Midbrain (tissue), 1 donor: Measurements from ENCODE around the gene LRFN2.

Experiments used
- DNase-seq: peaks from one replicate; lab custom pipeline; 2025; lab: John Stamatoyannopoulos, UW

The LRFN2 gene

GRCh38 chr6:40399888-40400457 lies 187.2 kb downstream of the LRFN2 start:
- DNase-seq: no peak

- no peak for DNase-seq
Observed at GRCh38 chr6:40398810-40399477, 188.2 kb downstream of the LRFN2 start.

- DNase-seq: no peak
Observed at GRCh38 chr6:40398034-40398691, 189.0 kb downstream of the LRFN2 start.

GRCh38 chr6:40397287-40398033 lies 189.7 kb downstream of the LRFN2 start:
- DNase-seq: no peak

DNA sequence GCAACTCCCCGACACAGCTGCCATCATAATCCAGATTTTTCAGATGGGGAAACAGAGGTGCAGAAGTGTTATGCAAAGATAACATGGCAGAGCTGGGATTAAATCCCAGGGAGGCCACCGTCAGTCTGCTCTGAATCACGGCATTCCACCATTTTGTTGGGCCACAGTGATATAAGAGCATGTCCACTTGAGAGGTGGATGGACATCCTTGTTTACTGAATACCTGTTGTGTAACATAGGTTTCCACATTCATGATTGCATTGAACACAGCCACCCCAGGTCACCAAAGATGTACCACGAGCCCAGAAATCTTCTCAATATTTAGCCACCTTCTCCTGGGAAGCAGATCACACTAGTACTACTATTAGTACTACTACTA lies 191.5 kb downstream of the LRFN2 start:
- DNase-seq: no peak

DNA sequence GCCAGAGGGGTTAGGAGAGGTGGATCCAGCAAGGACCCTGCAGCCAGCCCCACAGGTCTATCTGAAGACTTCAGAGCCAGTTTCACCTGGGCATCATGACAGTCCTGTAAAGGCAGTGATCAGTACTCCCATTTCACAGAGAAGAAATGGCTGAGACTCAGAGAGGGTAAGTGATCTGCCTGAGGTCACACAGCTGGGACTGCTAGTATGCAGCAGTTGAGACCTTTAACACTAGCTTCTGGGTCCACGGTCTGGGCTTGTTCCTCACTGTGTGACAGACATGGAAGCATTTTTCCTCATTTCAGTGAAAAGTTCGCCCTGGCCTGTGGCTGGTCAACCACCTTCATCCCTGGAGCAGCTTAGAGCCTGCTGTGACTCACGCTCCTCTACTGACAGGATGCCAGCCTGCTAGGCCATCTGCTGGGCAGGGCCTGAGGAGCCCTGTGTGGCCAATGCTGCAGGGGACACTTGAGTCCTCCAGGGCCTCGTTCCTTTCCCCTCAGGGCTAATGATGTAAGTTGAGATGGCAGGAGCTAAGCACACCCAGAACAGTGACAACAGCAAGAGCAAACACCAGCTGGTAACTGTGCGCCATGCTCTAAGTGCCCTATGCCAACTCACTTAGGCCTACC lies 192.0 kb downstream of the LRFN2 start:
- no peak for DNase-seq

- no peak for DNase-seq
Observed at GRCh38 chr6:40394381-40394780, 192.8 kb downstream of the LRFN2 start.

GRCh38 chr6:40393641-40394040 lies 193.5 kb downstream of the LRFN2 start:
- no peak for DNase-seq

DNA sequence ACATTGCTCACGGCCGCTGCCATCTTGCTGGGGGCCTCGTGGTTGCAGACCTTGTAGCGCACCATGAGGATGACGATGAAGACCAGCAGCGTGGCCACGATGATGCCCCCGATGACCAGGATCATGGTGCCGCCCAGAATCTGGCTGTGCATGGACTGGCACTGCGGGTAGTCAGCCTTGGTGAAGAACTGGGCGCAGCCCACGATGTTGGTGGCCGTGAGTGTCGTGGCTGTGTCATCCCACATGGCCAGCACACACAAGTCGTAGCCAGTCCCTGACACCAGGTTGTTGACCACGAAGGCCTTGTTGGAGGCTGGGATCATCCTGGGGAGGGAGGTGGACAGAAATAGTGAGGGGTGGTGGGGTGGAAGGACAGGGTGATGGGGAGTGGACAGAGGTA lies 194.6 kb downstream of the LRFN2 start:
- DNase-seq: no peak

DNA sequence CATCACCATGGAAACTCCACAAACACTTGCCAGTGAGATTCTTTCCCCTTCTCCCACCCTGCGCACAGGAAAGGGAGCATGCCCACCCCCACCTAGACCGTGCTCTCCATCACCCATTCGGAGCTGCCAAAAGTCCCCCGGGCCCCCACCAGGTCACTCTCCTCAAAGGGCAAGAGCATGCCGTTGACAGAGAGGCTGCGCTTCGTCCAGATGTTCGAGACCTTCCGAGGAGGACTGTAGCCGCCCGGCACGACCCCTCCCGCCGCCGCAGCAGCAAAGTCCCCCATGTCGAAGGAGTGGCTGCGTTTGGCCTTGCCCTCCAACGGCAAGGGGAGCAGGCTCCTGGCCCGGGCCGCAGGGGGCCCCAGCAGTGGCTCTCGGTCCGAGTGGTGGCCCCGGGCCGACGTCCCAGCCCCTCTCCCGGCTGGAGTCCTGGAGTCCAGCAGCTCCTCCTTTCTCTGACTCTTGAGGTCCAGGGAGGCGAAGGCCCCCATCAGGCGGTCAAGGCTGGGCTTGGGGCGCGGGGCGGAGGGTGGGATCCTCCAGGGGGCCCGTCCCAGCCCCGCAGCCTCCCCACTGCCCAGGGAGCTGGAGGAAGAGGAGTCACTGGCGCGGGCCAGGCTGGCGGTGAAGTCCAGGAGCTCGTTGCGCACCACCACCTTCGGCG lies 195.2 kb downstream of the LRFN2 start:
- DNase-seq: no peak

DNA sequence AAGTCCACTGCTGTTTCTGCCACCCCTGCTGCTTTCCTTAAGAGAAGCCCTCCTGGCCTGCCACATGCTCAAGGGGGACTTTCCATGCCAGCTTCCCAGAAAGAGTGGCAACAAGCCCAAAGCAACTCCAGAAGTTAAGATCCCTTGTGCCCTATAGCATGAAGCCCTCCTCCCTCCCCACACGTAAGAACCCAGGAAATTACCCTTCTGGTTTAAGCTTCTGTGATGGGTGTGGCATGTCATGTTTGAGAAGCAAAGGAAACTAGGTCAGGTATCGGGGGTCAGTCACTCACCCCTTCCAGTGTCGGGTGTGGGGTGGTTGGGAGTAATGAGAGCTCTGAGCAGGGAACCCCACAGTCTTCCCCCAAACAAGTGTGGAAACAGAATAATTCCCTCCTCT lies 196.1 kb downstream of the LRFN2 start:
- DNase-seq: no peak

DNA sequence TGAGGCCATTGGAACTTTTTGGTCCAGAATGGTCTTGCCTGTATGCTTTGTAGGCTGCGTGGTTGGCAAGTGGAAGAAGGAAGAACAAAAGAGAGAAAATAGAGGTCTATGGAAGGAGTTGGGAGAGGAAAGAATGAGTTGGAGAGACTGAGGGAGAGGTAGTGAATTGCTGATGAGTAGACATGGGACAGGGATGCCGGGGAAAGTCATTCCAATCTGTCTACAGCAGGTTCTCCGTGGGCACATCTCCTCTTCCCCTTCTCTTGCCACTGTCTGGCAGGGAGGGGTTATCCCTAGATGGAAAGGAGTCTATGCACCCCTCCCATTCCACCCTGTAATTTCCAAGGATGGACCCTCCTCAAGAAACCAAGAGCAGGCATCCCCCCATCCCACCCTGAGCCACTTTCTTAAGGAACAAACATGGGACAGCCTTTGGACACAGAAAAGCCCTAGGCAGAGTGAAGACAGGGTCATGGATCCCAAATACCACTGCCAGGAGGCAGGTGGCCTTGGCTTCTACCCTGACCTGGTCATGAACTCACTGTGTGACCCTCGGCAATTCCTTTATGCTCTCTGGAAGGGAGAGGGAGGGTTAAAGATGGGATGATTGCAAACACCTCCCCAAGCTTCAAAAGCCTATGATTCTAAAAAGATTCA lies 196.9 kb downstream of the LRFN2 start:
- DNase-seq: no peak

- DNase-seq: no peak
Observed at GRCh38 chr6:40389254-40389653, 197.9 kb downstream of the LRFN2 start.

DNA sequence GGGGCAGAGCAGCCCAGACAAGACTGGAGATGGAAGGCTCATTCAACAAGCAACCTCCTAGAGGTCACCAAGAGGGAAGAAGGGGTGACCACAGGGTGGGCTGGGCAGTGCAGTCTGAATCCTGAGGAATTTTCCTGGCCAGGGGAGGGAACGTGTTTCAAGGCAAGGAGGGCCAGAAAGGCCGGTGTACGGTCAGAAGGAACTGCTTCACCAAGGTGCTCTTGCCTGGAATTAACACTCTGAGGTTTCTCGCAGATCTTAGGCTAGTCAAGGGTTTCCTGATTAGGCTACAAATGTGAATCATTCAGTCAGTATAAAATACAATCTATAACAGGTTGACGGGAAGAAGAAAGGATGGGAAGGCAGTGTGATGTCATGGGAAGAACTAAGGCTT lies 199.3 kb downstream of the LRFN2 start:
- DNase-seq: no peak

DNA sequence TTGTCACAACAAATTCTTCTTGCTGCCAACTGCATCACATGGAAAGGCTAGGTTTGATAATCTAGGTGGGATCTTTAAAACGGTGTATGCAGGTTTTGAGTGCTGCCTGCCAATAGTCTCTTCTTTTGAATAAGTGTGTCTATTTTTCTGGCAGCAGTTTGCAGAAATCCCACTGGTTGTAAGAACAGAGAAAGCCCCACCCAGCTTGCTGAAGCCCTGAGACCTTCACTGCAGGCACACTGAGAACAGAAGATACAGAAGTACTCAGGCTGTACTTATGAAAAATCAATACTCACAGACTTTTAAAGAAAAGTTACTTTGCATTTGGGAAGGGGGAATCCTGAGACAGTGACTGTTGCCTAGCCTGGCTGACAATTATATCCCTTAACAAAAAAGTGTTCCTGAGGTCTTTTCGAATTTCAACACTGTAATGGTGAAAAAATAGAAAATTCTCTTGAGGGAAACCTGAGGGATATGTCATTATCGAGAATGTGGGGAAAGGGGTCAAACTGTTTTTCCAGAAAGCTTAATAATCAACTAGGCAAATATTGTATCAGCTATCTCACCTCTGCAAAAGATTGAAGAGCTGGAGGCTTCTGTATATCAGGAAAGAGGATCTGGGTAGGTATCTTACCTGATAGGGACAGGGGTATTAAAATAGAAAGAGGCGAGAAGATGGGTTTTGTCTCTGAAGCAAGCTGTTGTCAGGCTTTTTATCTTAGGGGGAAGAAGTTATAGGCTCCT lies 199.9 kb downstream of the LRFN2 start:
- no peak for DNase-seq

DNA sequence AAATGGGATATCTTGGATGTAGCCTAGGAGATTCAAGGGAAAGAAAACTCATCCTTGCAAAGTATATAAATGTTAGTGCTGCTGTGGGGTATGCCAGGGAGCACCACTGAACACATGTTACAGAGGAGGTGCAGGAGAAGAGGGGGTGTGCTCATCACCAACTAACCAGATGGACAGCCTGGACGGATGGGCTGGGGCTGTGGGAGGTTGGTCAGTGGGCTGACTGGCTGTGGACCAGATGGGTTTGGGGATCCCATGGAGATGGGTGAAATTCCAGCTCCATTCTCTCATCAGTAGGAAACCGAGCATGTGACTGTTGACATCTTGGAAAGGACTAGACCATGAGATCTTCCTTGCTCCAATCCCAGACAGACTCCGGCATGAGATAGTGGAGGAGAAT lies 201.0 kb downstream of the LRFN2 start:
- no peak for DNase-seq

DNA sequence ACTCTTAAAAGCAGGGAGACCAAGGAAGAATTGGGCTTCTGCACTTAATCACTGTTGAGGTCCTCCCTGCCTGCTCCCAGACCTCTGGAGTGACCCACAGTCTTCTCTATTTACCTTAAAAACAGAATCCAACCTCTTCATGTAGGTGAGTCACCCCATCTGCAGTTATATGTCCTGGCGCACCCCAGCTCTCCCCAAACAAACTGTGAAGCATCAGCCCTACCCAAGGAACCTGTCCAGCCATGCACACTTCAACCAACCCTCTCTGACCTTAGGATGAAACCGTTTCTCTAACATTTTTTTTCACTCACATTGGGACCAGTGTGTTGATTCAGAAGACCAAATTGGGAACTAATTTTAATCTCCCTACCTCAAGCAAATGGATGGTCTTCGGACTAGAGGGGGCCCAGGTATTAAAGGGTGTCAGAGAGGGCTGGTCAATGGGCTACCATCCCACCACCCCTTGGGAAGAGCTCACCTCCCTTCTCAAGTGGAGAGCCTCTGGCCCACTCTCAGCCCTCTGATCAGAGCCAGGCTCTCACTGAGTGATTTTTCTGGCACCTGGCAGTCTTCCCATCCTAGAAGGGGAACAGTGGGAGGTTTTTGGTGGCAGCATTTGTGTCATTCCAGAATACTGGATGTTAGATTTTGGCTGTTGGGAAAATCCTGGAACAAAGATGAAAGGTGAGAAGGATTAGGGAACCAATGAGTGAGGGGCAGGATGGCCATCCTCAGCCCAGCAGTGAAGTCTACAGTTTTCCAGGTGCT lies 203.6 kb downstream of the LRFN2 start:
- DNase-seq: no peak

DNA sequence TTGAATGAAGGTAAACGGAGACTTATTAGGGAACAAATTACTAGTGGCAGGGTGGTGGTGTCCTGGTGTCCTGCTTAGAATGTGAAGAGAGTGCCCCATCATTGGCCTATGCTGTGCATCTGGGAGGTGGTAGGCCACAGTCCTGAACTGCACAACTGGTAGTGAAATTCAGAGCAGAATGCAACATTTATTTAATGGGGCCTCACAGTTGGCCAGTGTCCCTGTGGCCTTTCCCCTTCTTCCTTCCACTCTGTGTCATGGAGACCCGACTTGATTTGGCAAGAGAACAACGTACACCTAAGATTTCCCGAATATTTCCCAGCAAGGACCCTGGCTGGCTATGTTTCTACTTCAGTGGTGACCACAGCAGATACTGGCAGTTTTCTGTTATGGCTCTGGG lies 206.9 kb downstream of the LRFN2 start:
- no peak for DNase-seq

- DNase-seq: no peak
Observed at GRCh38 chr6:40379811-40380210, 207.4 kb downstream of the LRFN2 start.

GRCh38 chr6:40378725-40379074 lies 208.5 kb downstream of the LRFN2 start:
- no peak for DNase-seq
